Spleen (tissue), 11 donors: Measurements from ENCODE around the gene MMP1. TPM values are rescaled to one million over a fixed set of nuclear protein-coding genes. Genes with fewer than 3 reads are reported as not detected.
A peak's percentile ranks its signal among the peaks of the same experiment; 100 is the strongest.

Experiments
- DNase-seq: peaks from one replicate; pipeline ENCODE4 v3.0.0-alpha.2; 2020
- H3K27ac ChIP-seq, 8 donors: fragments of 200-600 bp; sonication (generic) in 7 of 8; 1 replicate in 4 of 8; 2 replicates in 4 of 8; pipeline versions ENCODE4 v1.5.0 to v1.8.0; 2016 to 2021; ENCODE audit warnings: inconsistent platforms in 4 of 8, mild to moderate bottlenecking in 4 of 8, moderate library complexity in 1 of 8
- H3K27me3 ChIP-seq, 7 donors: fragments of 200-600 bp; sonication (generic) in 6 of 7; replicated peaks in 1 of 7; 1 replicate in 4 of 7; 2 replicates in 3 of 7; pipeline versions ENCODE4 v1.5.0 to v1.8.0; 2016 to 2021; ENCODE audit warnings: inconsistent platforms in 3 of 7, mild to moderate bottlenecking in 1 of 7
- H3K36me3 ChIP-seq, 6 donors: fragments of 200-600 bp; sonication (generic) in 5 of 6; 1 replicate in 4 of 6; 2 replicates in 2 of 6; pipeline versions ENCODE4 v1.5.0 to v1.8.0; 2016 to 2021; ENCODE audit warnings: inconsistent platforms in 2 of 6
- H3K4me1 ChIP-seq, 6 donors: fragments of 200-600 bp; sonication (generic) in 5 of 6; 1 replicate in 3 of 6; 2 replicates in 3 of 6; pipeline versions ENCODE4 v1.5.0 to v1.8.0; 2016 to 2021; ENCODE audit warnings: inconsistent platforms in 3 of 6
- H3K4me3 ChIP-seq, 8 donors: fragments of 200-600 bp; sonication (generic) in 7 of 8; 1 replicate in 4 of 8; 2 replicates in 4 of 8; pipeline versions ENCODE4 v1.5.0 to v1.8.0; 2016 to 2021; ENCODE audit warnings: inconsistent platforms in 4 of 8, mild to moderate bottlenecking in 4 of 8, moderate library complexity in 2 of 8
- H3K9me3 ChIP-seq, 8 donors: fragments of 200-600 bp; sonication (generic) in 7 of 8; 1 replicate in 4 of 8; 2 replicates in 4 of 8; pipeline versions ENCODE4 v1.5.0 to v1.8.0; 2016 to 2021; ENCODE audit warnings: inconsistent platforms in 4 of 8
- CTCF ChIP-seq, 11 experiments: fragments of 200-600 bp in 7 of 11; fragments of 450-650 bp in 4 of 11; sonication (generic) in 4 of 11; IDR thresholded peaks in 8 of 11; conservative IDR thresholded peaks in 3 of 11; 1 replicate in 7 of 11; 2 replicates in 4 of 11; pipeline versions ENCODE4 v1.4.0 to v1.8.0; 2016 to 2021; ENCODE audit warnings: antibody characterized with exemption in 11 of 11, inconsistent platforms in 4 of 11, mild to moderate bottlenecking in 1 of 11
- POLR2A ChIP-seq, 3 donors: fragments of 450-650 bp; IDR thresholded peaks; one replicate each; pipeline ENCODE4 v1.5.1; 2017; ENCODE audit warnings: antibody characterized with exemption in 3 of 3, mild to moderate bottlenecking in 1 of 3
- POLR2AphosphoS5 ChIP-seq, 3 donors: sonication (generic); formaldehyde crosslinking; IDR thresholded peaks; one replicate each; pipeline ENCODE4 v1.5.1; 2017; ENCODE audit warnings: antibody characterized with exemption in 3 of 3
- WGBS, 5 donors: extraction: QIAGEN DNeasy Blood & Tissue Kit in 3 of 5; methylation state at CpG; one replicate each; pipeline versions ENCODE4 v1.1.5 to v1.1.7; 2013 to 2018; 5-methylcytosine and 5-hydroxymethylcytosine counted together
- intact Hi-C: fragments of 100-400 bp; cut with DNase I; formaldehyde crosslinking; loops from one replicate; pipeline ENCODE4 v1.15.0; 2023; ENCODE audit warnings: low total_unique reads
- polyA plus RNA-seq, 3 donors: library from polyadenylated mRNA; stranded (reverse); fragments of 200-250 nt; gene quantifications; one replicate each; pipeline ENCODE4 v1.2.1, GENCODE V29; 2013
- total RNA-seq, 7 donors: library from RNA; depleted of rRNA in 3 of 7; stranded (reverse); fragments of >200 nt in 3 of 7; fragmentation: NEBNext Ultra II Directional in 4 of 7; extraction: Animal tissue kit (Norgen Biotek cat#: 25700) in 4 of 7; gene quantifications; one replicate each; pipeline versions ENCODE4 v1.1.0 to v1.2.1, GENCODE V29; 2016 to 2021
- donor health status: healthy with polysubstance abuse.
- donor health status: DM: no; HTN: no; CAD: no; lungs with moderate emphysema.
- donor health status: DM: no; HTN: no; CAD: no.
- donor health status: Bipolar disorder and iron deficiency.
- donor health status: healthy.
- donor health status: DM: no; HTN: no; CAD: no.
- donor health status: DM: yes; HTN: yes; CAD: no.

Gene MMP1
- total and polyA plus RNA-seq, 10 donors: 1.00 to 8.8 (median 2.3) TPM

- Histone ChIP-seq H3K36me3 (no peaks in the 10 kb centered on the region), H3K27ac (no peak overlapping the region), H3K4me3 (no peak overlapping the region), H3K9me3 (no peaks in the 10 kb centered on the region), H3K27me3 (peaks cover 0 to 7% (median 0%) of the 10 kb centered on the region in 7 donors), H3K4me1 (no peaks in the 10 kb centered on the region)
- DNase-seq: no peak
- intact Hi-C loops: no loop called here
- TF ChIP-seq CTCF (IDR thresholded peaks at IDR 0.05 in 8 of 11, conservative IDR thresholded peaks at IDR 0.05 in 3 of 11): no peak
- TF ChIP-seq POLR2AphosphoS5 (IDR thresholded peaks at IDR 0.05): no peak
- TF ChIP-seq POLR2A (IDR thresholded peaks at IDR 0.05): no peak
- WGBS, 5 donors: 49 to 65% (median 54%) methylated on average over 6 of the region's 6 CpGs
Observed at GRCh38 chr11:102799681-102800340, 1.9 kb upstream of the MMP1 start.

- Histone ChIP-seq H3K4me1 (no peaks in the 10 kb centered on the region), H3K9me3 (no peaks in the 10 kb centered on the region), H3K27me3 (peaks cover 0 to 7% (median 0%) of the 10 kb centered on the region in 7 donors), H3K36me3 (no peaks in the 10 kb centered on the region), H3K27ac (no peak overlapping the region), H3K4me3 (no peak overlapping the region)
- DNase-seq: no peak
- TF ChIP-seq CTCF (IDR thresholded peaks at IDR 0.05 in 8 of 11, conservative IDR thresholded peaks at IDR 0.05 in 3 of 11) (peak in 6 of 11 experiments; percentile 12 to 47 (median 28)), POLR2A (IDR thresholded peaks at IDR 0.05) (no peak), POLR2AphosphoS5 (IDR thresholded peaks at IDR 0.05) (no peak)
- intact Hi-C loops: no loop called here
Observed at GRCh38 chr11:102794382-102794781, 3.6 kb downstream of the MMP1 start.

GRCh38 chr11:102793677-102794290 is 4.2 kb downstream of the MMP1 start:
- WGBS, 5 donors: 76 to 97% (median 90%) methylated on average over 6 of the region's 6 CpGs
- H3K9me3 ChIP-seq: no peaks in the 10 kb centered on the region
- no peak overlapping the region for H3K27ac ChIP-seq
- no peaks in the 10 kb centered on the region for H3K4me1 ChIP-seq
- no peak for DNase-seq
- peaks cover 0 to 7% (median 0%) of the 10 kb centered on the region in 7 donors for H3K27me3 ChIP-seq
- intact Hi-C loops: no loop called here
- no peaks in the 10 kb centered on the region for H3K36me3 ChIP-seq
- H3K4me3 ChIP-seq: no peak overlapping the region
- TF ChIP-seq CTCF (IDR thresholded peaks at IDR 0.05 in 8 of 11, conservative IDR thresholded peaks at IDR 0.05 in 3 of 11): no peak
- TF ChIP-seq POLR2A (IDR thresholded peaks at IDR 0.05): no peak
- TF ChIP-seq POLR2AphosphoS5 (IDR thresholded peaks at IDR 0.05): no peak

- H3K27me3 ChIP-seq: no peaks in the 10 kb centered on the region
- no peaks in the 10 kb centered on the region for H3K36me3 ChIP-seq
- H3K27ac ChIP-seq: no peak overlapping the region
- no peak for DNase-seq
- H3K9me3 ChIP-seq: no peaks in the 10 kb centered on the region
- peak overlapping the region in 1 of 8 donors; percentile 14 for H3K4me3 ChIP-seq
- TF ChIP-seq CTCF (IDR thresholded peaks at IDR 0.05 in 8 of 11, conservative IDR thresholded peaks at IDR 0.05 in 3 of 11) (no peak), POLR2AphosphoS5 (IDR thresholded peaks at IDR 0.05) (no peak), POLR2A (IDR thresholded peaks at IDR 0.05) (no peak)
- intact Hi-C loops: no loop called here
- H3K4me1 ChIP-seq: no peaks in the 10 kb centered on the region
- 75 to 88% (median 87%) methylated on average over 5 of the region's 5 CpGs for WGBS, 5 donors
Observed at GRCh38 chr11:102792604-102793003, 5.4 kb downstream of the MMP1 start.
